Activated naive CD4-positive, alpha-beta T cell treated with anti-CD3 and anti-CD28 coated beads, Interleukin-2, amount 10 ng/mL, durations not matched to agents 7 days and 5 days (primary cell): Measurements from ENCODE around the gene ADCY4.

Experiments
- CTCF ChIA-PET: fragments of 350-600 bp; sonication (Branson Sonifier 250); formaldehyde crosslinking; loops from one replicate; lab custom pipeline; 2021; ENCODE audit warnings: antibody characterized with exemption; lab: Charles Lee
- DNase-seq: peaks from one replicate; pipeline ENCODE4 v3.0.0-alpha.2; 2020
- H3K27ac Mint-ChIP-seq: one replicate; pipeline ENCODE4 v1.8.0; 2021; ENCODE audit warnings: mild to moderate bottlenecking, moderate library complexity, mixed read lengths
- H3K27me3 Mint-ChIP-seq: one replicate; pipeline ENCODE4 v1.8.0; 2021; ENCODE audit warnings: mild to moderate bottlenecking, mixed read lengths
- H3K36me3 Mint-ChIP-seq: one replicate; pipeline ENCODE4 v1.8.0; 2021; ENCODE audit warnings: mixed read lengths
- H3K4me1 Mint-ChIP-seq: one replicate; pipeline ENCODE4 v1.8.0; 2021; ENCODE audit warnings: mixed read lengths
- H3K4me3 Mint-ChIP-seq: one replicate; pipeline ENCODE4 v1.8.0; 2021; ENCODE audit warnings: mild to moderate bottlenecking, moderate library complexity, mixed read lengths
- H3K9me3 Mint-ChIP-seq: one replicate; pipeline ENCODE4 v1.8.0; 2021; ENCODE audit warnings: mixed read lengths

ADCY4 gene

DNA sequence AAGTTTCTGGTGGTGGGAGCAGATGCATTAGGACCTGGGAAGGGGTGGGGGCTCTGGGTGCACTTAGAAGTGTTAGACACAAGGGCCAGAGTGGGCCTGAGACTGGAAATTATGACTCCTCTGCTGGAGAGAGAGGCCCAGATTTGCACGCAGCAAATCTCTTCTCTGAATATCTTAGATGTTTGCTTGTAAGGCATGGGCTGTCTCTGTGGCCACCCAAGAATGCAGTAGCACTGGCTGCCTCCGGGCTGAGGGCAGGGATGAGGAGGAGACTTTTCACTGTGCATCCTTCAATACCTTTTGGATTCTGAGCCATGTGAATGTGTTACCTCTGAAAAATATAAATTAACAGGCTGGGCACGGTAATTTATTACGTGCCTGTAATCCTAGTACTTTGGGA is 49.5 kb downstream of the ADCY4 start:
- H3K4me1 Mint-ChIP-seq, result peaks cover 23% of the 10 kb centered on the region
- no peak overlapping the region for H3K27ac Mint-ChIP-seq
- peaks cover 9% of the 10 kb centered on the region for H3K27me3 Mint-ChIP-seq
- H3K4me3 Mint-ChIP-seq, result no peak overlapping the region
- DNase-seq, result no peak
- H3K9me3 Mint-ChIP-seq, result no peaks in the 10 kb centered on the region
- peaks cover 8% of the 10 kb centered on the region for H3K36me3 Mint-ChIP-seq
- CTCF ChIA-PET, result interaction anchor here (1.4 kb wide), 1 partner anchor 23 kb away, joined by 3 read pairs; no protein-coding TSS in a partner anchor

DNA sequence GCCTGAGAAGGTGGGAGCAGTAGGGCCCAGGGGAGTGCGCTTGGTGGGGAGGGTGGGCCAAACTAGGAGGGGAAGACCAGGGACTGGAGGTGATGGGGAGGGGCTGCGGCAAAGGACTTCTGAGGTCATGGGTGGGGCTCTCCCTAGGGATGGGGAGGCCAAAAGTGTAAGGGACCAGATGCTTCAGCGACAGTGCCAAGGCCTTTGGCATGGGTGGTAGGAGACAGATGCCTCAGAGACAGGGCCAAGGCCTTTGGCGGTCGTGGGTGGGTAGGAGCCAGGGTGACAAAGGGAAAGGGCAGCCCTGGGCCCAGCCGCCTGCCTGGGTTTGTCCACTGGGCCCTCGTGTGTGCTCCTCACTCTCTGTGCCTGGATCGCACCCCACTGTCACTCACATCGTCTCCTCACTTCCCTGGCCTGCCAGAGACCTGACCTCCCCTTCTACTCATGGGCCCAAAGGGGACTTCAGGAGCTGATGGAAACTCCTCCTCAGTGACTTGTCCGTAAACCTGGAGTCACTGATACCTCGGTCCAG is 50.3 kb downstream of the ADCY4 start:
- H3K9me3 Mint-ChIP-seq, result no peaks in the 10 kb centered on the region
- no peak overlapping the region for H3K27ac Mint-ChIP-seq
- H3K4me3 Mint-ChIP-seq, result no peak overlapping the region
- peaks cover 13% of the 10 kb centered on the region for H3K27me3 Mint-ChIP-seq
- peaks cover 21% of the 10 kb centered on the region for H3K4me1 Mint-ChIP-seq
- CTCF ChIA-PET, result interaction anchor here (1.4 kb wide), 1 partner anchor 24 kb away, joined by 3 read pairs; no protein-coding TSS in a partner anchor
- DNase-seq, result no peak
- H3K36me3 Mint-ChIP-seq, result peaks cover under 1% of the 10 kb centered on the region

DNA sequence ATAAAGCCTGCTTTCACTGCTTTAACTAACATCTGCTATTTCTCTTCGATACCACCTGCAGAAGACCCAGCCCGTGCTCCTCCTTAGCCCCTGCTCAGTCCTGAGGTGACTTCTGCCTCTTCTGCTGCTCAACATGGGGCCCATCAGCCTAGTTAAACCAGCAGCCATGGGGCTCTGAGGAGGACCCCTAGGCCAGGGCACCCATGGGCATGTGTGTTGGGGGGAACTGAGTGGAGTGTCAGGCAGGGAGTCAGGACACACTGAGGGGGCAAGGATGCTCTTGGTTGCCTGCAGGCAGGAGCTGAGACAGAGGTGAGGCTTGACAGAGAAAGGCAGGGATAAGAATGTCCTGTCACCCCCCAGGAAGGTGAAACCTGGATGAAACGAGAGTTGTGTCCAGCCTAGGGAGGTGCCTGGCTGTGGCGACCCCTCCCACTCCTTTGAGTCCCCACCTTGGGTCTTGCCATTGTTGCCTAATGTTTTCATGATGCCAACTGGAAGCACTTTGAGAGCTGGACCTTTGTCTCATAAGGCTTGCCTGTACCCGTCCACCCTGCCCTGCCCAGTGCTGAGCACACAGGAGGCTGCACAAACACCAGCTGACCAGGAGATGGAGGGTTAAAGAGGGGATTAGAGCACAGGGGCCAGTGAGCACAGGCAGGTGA is 50.9 kb downstream of the ADCY4 start:
- no peak overlapping the region for H3K4me3 Mint-ChIP-seq
- CTCF ChIA-PET, result interaction anchor here (0.9 to 1.4 kb wide), 2 partner anchors 8 to 41 kb away, joined by 3 to 6 read pairs; partner anchors contain the start of gene TINF2
- H3K27me3 Mint-ChIP-seq, result peaks cover 13% of the 10 kb centered on the region
- H3K36me3 Mint-ChIP-seq, result no peaks in the 10 kb centered on the region
- H3K4me1 Mint-ChIP-seq, result peaks cover 23% of the 10 kb centered on the region
- DNase-seq, result no peak
- H3K27ac Mint-ChIP-seq, result no peak overlapping the region
- no peaks in the 10 kb centered on the region for H3K9me3 Mint-ChIP-seq

DNA sequence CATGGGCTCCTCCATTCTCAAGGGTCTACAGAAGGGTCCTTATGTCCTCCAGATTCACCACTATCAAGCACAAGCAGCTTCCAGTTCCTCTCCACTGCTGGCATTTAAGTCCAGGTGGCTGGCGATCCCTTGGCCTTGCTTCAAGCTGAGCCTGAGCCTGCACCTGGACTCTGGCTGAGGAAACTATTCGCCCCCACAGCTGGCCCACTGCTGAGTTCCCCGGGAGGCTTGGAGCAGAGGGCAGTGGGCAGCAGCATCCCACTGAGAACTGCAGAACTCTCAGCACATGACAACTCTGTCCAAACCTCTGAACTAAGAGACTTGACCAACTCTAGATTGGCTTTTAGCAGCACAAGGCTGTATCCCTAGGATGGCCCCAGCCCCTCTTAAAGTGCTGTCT is 52.1 kb downstream of the ADCY4 start:
- DNase-seq, result no peak
- Mint-ChIP-seq H3K4me1 (peaks cover 28% of the 10 kb centered on the region), H3K4me3 (no peak overlapping the region), H3K27me3 (peaks cover 13% of the 10 kb centered on the region), H3K27ac (no peak overlapping the region), H3K9me3 (no peaks in the 10 kb centered on the region), H3K36me3 (no peaks in the 10 kb centered on the region)
- CTCF ChIA-PET, result interaction anchor here (1.1 to 4.4 kb wide), 5 partner anchors 8 to 39 kb away, joined by 3 to 19 read pairs (median 3); partner anchors contain the start of genes CIDEB and RABGGTA

DNA sequence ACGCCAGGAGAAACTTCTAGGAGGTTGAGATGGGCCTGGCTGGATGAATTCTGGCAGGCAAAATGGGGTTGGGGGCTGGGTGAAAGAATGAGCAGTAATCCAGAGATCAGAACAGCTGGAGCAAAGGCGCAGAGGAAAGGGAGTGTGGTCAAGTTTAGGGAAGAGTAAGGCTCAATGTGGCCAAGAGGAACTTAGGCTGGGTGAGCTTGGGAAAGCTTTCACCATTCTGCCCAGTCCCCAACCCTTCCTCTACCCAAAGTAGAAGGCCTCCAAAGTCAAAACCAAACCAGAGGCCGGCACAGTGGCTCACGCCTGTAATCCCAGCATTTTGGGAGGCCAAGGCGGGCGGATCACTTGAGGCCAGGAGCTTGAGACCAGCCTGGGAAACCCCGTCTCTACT is 53.2 kb downstream of the ADCY4 start:
- Mint-ChIP-seq H3K36me3 (no peaks in the 10 kb centered on the region), H3K4me3 (no peak overlapping the region), H3K4me1 (peaks cover 30% of the 10 kb centered on the region), H3K27me3 (peaks cover 13% of the 10 kb centered on the region), H3K27ac (no peak overlapping the region), H3K9me3 (no peaks in the 10 kb centered on the region)
- CTCF ChIA-PET, result interaction anchor here (0.8 to 4.4 kb wide), 4 partner anchors 9 to 27 kb away, joined by 3 to 19 read pairs (median 6); partner anchors contain the start of gene RABGGTA
- DNase-seq, result no peak

DNA sequence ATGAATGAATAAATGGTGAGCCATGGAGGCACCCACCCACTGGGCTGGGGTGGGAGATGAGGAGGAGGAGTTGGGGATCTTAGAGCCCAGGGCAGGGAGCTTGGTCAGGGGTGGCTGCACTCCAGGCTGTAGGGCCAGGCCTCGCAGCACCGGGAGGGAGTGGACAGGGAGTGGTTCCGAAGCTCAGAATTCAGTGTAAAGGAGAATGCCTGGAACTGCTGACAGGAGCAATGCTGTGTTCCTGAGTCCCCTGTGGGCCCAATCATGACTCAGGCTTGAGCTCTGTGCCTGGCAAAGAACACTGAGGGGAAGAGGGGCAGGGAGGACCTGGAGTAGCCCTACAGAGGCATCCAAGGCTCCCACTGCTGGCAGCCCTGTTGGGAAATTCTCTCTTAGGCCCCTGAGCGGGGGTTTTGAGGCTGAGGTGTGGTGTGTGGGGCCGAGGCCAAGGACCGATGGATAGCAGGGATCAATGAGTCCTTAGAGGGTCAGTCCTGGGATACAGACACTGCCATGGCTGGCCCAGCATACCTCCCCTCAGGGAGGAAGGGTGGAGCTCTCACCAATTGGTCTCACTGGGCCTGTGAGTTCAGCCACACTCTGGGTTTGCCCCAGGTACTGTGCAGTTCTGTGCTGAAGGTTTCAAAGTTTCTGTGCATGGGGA is 53.9 kb downstream of the ADCY4 start:
- H3K4me3 Mint-ChIP-seq, result no peak overlapping the region
- peaks cover 13% of the 10 kb centered on the region for H3K27me3 Mint-ChIP-seq

DNA sequence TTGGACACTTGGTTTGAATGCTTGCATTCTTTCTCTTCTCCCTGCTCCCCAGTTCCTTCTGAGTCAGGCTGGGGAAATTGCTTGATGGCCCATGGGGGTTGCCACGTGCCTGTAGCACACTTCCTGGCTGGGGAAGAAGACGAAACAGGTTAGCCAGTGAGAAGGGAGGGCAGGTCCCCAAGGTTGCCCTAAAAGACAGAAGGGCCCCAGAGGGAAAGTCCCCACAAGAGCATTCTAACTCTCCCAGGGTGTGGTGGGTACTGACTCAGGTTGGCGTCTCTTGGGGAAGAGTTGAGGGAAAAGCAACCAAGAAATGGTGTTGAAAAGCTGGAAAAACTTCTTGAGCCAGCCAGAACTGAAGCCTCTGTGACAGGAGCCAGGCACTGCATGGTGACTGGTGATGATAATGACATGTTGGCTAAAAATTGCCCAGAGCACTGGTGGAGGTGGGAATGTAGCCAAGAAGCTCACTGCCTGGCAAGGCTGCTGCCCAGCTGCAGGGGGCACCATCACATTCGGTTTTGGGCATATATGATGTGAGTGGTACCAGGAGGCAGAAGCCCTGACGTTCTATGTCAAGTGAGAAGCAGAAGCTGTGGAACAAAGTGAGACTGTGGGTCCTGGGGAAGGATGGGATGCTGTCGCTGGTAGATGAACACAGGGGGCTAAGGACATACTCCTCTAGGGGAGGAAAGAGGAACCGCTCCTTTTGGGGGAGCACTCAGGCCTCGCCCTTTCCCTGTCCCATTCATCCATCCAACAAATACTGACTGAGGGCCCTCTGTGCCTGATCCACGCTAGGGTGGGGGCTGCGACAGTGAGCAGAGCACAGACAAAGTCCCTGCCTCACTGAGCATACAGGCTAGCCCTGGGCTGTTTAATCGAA is 55.3 kb downstream of the ADCY4 start:
- no peak overlapping the region for H3K4me3 Mint-ChIP-seq
- peaks cover 37% of the 10 kb centered on the region for H3K4me1 Mint-ChIP-seq
- H3K9me3 Mint-ChIP-seq, result no peaks in the 10 kb centered on the region
- peak; percentile 55 for DNase-seq
- CTCF ChIA-PET, result interaction anchor here (0.6 to 12.6 kb wide), 11 partner anchors 9 to 51 kb away, joined by 3 to 110 read pairs (median 4); partner anchors contain the start of genes CIDEB, DHRS1, LTB4R2 and NOP9
- peaks cover 13% of the 10 kb centered on the region for H3K27me3 Mint-ChIP-seq
- H3K36me3 Mint-ChIP-seq, result no peaks in the 10 kb centered on the region
- no peak overlapping the region for H3K27ac Mint-ChIP-seq

More for the DNA sequence above, 53.9 kb downstream of the ADCY4 start:
- peak overlapping the region; percentile 39 for H3K27ac Mint-ChIP-seq
- H3K9me3 Mint-ChIP-seq, result no peaks in the 10 kb centered on the region
- peaks cover 31% of the 10 kb centered on the region for H3K4me1 Mint-ChIP-seq
- no peak for DNase-seq
- CTCF ChIA-PET, result interaction anchor here (0.8 to 12.6 kb wide), 7 partner anchors 9 to 38 kb away, joined by 3 to 110 read pairs (median 16); partner anchors contain the start of genes CIDEB, DHRS1, NOP9 and RABGGTA
- no peaks in the 10 kb centered on the region for H3K36me3 Mint-ChIP-seq

DNA sequence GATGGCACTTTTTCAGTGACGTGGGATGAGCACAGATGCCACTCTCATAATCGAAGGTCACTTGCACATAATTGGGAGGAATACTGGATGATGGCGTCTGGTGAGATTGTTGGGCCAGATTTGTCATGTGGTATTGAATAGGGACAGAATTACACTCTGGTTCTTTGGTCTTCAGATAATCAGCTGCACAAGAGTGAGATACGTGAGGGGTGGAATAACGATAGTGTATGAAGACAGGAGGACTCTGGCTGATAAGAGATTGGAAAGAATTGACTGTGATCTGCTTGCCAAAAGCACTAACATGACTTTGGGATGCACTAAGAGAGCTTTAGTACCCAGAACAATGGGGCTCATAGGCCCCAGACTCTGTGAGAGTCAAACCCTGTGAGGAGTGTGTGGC is 56.4 kb downstream of the ADCY4 start:
- peaks cover 48% of the 10 kb centered on the region for H3K4me1 Mint-ChIP-seq
- peaks cover 13% of the 10 kb centered on the region for H3K27me3 Mint-ChIP-seq
- no peaks in the 10 kb centered on the region for H3K36me3 Mint-ChIP-seq
- H3K27ac Mint-ChIP-seq, result no peak overlapping the region
- no peak for DNase-seq
- CTCF ChIA-PET, result interaction anchor here (1.1 to 12.6 kb wide), 7 partner anchors 8 to 63 kb away, joined by 3 to 110 read pairs (median 11); partner anchors contain the start of genes CIDEB, DHRS1, MDP1 and NOP9
- H3K4me3 Mint-ChIP-seq, result no peak overlapping the region
- H3K9me3 Mint-ChIP-seq, result no peaks in the 10 kb centered on the region

DNA sequence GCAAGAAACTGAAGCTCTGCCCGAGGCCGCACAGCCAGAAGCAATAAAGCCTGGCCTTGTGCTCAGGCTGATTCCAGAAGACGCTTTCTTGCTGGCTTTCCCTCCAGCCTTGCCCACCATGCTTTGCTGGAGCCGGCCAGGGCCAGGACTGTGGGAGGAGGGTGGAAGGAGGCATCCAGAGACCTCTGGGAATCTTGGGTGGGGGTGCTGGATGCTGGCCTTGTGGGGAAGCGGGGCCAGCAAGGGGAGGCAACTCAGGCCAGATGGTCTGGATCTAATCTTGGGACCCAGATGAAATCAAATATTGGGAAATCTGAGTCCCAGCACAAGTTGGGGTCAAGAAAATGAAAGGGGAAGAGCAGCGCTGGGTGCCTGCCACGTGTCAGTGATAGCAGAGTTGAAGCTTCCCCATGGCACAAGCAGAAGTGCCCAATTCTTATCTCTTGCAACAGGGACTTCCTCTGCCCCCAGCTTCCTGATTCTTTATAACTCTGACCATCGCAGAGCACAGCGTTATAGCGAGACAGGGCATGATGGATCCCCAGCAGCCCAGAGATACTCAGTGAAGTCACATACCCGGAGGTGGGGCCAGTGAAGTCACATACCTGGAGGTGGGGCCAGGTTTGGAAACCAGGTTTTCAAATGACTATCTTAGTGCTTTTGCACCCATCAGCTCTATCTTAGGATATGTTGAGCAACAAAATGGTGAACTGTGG is 57.1 kb downstream of the ADCY4 start:
- no peaks in the 10 kb centered on the region for H3K9me3 Mint-ChIP-seq
- H3K36me3 Mint-ChIP-seq, result no peaks in the 10 kb centered on the region
- H3K27me3 Mint-ChIP-seq, result peaks cover 13% of the 10 kb centered on the region
- no peak overlapping the region for H3K27ac Mint-ChIP-seq
- no peak overlapping the region for H3K4me3 Mint-ChIP-seq
- CTCF ChIA-PET, result interaction anchor here (0.6 to 12.6 kb wide), 5 partner anchors 12 to 62 kb away, joined by 3 to 110 read pairs (median 3); partner anchors contain the start of genes CIDEB, DHRS1, MDP1 and NOP9
- H3K4me1 Mint-ChIP-seq, result peaks cover 53% of the 10 kb centered on the region
- DNase-seq, result no peak

DNA sequence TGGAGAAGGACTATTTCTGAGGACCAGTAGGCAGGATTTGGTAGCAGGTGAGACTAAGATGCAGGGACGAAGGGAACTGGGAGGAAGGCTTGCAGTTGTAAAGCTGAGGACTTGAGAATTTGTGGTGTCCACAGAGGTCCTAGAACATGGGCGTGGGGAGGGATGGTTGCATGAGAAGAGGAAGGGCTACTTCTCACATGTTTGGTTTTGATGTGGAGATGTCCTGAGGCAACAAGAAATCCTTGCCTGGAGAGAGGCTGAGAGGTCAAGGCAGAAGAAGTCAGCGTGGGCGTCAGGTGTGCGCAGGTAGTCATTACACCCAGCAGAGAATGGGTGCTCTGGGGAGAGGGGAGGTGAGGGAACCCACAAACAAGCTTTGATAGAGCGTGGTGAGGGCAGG is 57.8 kb downstream of the ADCY4 start:
- DNase-seq, result no peak

DNA sequence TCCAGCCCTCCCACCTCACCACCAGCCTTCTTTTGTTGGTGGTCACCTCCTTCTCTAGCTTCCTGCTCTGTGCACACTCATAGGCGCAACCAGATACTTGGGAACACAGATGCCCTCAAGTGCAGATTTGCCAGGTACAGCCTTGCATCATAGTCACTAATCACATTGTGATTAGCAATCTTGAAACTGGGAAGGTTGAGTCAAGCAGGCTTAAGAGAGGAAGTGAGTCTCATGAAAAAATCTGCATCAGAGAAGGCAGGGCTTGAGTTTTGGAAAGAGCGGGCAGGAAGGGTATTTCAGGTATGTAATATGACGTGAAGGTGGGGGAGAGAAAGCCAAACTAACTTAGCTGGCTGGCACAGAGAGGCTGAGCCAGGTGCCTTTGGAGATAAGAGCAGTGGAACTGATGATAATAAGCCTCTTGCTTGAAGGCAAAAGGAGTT is 60.7 kb downstream of the ADCY4 start:
- H3K27me3 Mint-ChIP-seq, result no peaks in the 10 kb centered on the region
- peak overlapping the region; percentile 84 for H3K27ac Mint-ChIP-seq
- H3K36me3 Mint-ChIP-seq, result peaks cover 4% of the 10 kb centered on the region
- no peaks in the 10 kb centered on the region for H3K9me3 Mint-ChIP-seq
- H3K4me1 Mint-ChIP-seq, result peaks cover 70% of the 10 kb centered on the region
- DNase-seq, result peak; percentile 48
- CTCF ChIA-PET, result interaction anchor here (0.7 to 12.6 kb wide), 15 partner anchors 16 to 158 kb away, joined by 3 to 110 read pairs (median 4); partner anchors contain the start of genes CIDEB, DHRS1, LTB4R2 and MDP1
- H3K4me3 Mint-ChIP-seq, result no peak overlapping the region

More for the DNA sequence above, 57.8 kb downstream of the ADCY4 start:
- H3K36me3 Mint-ChIP-seq, result no peaks in the 10 kb centered on the region
- no peaks in the 10 kb centered on the region for H3K9me3 Mint-ChIP-seq
- peaks cover 60% of the 10 kb centered on the region for H3K4me1 Mint-ChIP-seq
- H3K4me3 Mint-ChIP-seq, result no peak overlapping the region
- H3K27me3 Mint-ChIP-seq, result peaks cover 13% of the 10 kb centered on the region
- no peak overlapping the region for H3K27ac Mint-ChIP-seq
- CTCF ChIA-PET, result interaction anchor here (0.9 to 12.6 kb wide), 2 partner anchors 23 to 29 kb away, joined by 3 to 110 read pairs; partner anchors contain the start of genes DHRS1 and NOP9

DNA sequence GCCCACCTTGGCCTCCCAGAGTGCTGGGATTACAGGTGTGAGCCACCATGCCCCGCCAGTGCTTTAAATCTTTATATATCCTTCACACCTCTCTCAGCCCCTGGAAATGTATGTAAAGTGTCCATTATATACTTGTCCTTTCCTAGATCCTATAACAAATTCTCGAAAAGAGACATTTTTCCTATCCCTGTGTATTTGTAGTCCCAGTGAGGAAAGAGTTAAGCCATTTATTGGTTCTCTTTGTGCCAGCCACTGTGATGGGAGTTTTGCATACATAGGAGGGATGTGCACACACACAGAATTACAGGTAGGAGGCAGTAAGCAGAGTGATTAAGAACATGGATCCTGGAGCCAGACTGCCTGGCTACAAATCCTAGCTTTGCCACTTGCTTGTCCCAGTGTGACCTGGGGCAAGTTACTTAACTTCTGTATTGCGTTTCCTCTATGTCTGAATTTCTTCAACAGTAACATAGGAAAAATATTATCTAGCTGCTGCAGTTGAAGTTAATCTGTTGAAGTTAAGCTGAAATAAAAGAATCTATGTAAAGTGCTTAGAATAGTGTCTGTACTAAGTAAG is 61.4 kb downstream of the ADCY4 start:
- H3K4me1 Mint-ChIP-seq, result peaks cover 65% of the 10 kb centered on the region
- no peak for DNase-seq
- no peaks in the 10 kb centered on the region for H3K9me3 Mint-ChIP-seq
- H3K27ac Mint-ChIP-seq, result peak overlapping the region; percentile 84
- H3K36me3 Mint-ChIP-seq, result peaks cover 5% of the 10 kb centered on the region
- CTCF ChIA-PET, result interaction anchor here (0.7 to 12.6 kb wide), 15 partner anchors 16 to 158 kb away, joined by 3 to 110 read pairs (median 4); partner anchors contain the start of genes CIDEB, DHRS1, LTB4R2 and NOP9
- H3K4me3 Mint-ChIP-seq, result no peak overlapping the region
- H3K27me3 Mint-ChIP-seq, result no peaks in the 10 kb centered on the region
